SK-N-SH treated with all-trans-retinoic acid at 6 μM for 48 hours (cell line): ENCODE results near the gene TSKU.

Source experiments
- ATAC-seq: fragments of 200-7000 bp; cut with Tn5 transposase; 3 replicates; pipeline ENCODE4 v1.9.1; 2020; ENCODE audit warnings: mild to moderate bottlenecking, moderate library complexity
- ARNTL ChIP-seq: fragments of 450-650 bp; formaldehyde crosslinking; IDR thresholded peaks from 2 replicates; pipeline ENCODE4 v1.5.0; 2020; ENCODE audit warnings: low read depth, mild to moderate bottlenecking, moderate library complexity, borderline replicate concordance
- CSDC2 ChIP-seq: fragments of 250-450 bp; sonication (Bioruptor Pico); IDR thresholded peaks from 2 replicates; pipeline ENCODE4 v1.5.0; 2020; ENCODE audit warnings: mild to moderate bottlenecking, moderate library complexity
- CSRNP3 ChIP-seq: fragments of 250-450 bp; sonication (Bioruptor Pico); IDR thresholded peaks from 2 replicates; pipeline ENCODE4 v1.5.1; 2021; ENCODE audit warnings: mild to moderate bottlenecking, moderate library complexity
- ESRRG ChIP-seq: fragments of 250-450 bp; sonication (Bioruptor Pico); IDR thresholded peaks from 2 replicates; pipeline ENCODE4 v1.6.1; 2021; ENCODE audit warnings: mild to moderate bottlenecking
- GLIS3 ChIP-seq: fragments of 250-450 bp; sonication (Bioruptor Pico); IDR thresholded peaks from 2 replicates; pipeline ENCODE4 v1.5.0; 2020; ENCODE audit warnings: mild to moderate bottlenecking, moderate library complexity
- OSR1 ChIP-seq: fragments of 250-450 bp; sonication (Bioruptor Pico); IDR thresholded peaks from 2 replicates; pipeline ENCODE4 v1.8.0; 2022; ENCODE audit warnings: moderate library complexity, mild to moderate bottlenecking, inconsistent platforms
- PPARA ChIP-seq: fragments of 250-450 bp; sonication (Bioruptor Pico); IDR thresholded peaks from 2 replicates; pipeline ENCODE4 v1.5.0; 2020; ENCODE audit warnings: mild to moderate bottlenecking, borderline replicate concordance
- RARB ChIP-seq: fragments of 250-450 bp; sonication (Bioruptor Pico); IDR thresholded peaks from 2 replicates; pipeline ENCODE4 v1.8.0; 2021; ENCODE audit warnings: mild to moderate bottlenecking, moderate library complexity
- SNAI2 ChIP-seq: fragments of 250-450 bp; sonication (Bioruptor Pico); IDR thresholded peaks from 2 replicates; pipeline ENCODE4 v1.5.0; 2020; ENCODE audit warnings: mild to moderate bottlenecking, moderate library complexity
- TCF4 ChIP-seq: fragments of 250-450 bp; sonication (Bioruptor Pico); IDR thresholded peaks from 2 replicates; pipeline ENCODE4 v1.8.0; 2021; ENCODE audit warnings: mild to moderate bottlenecking, moderate library complexity, borderline replicate concordance
- TOX ChIP-seq: fragments of 250-450 bp; sonication (Bioruptor Pico); IDR thresholded peaks from 2 replicates; pipeline ENCODE4 v1.8.0; 2021; ENCODE audit warnings: mild to moderate bottlenecking, moderate library complexity, borderline replicate concordance
- ZC3H10 ChIP-seq: fragments of 250-450 bp; sonication (Bioruptor Pico); IDR thresholded peaks from 2 replicates; pipeline ENCODE4 v1.5.1; 2021; ENCODE audit warnings: mild to moderate bottlenecking, moderate library complexity
- ZFP3 ChIP-seq: fragments of 250-450 bp; sonication (Bioruptor Pico); IDR thresholded peaks from 2 replicates; pipeline ENCODE4 v1.5.0; 2020; ENCODE audit warnings: mild to moderate bottlenecking, moderate library complexity
- ZFP30 ChIP-seq: fragments of 450-650 bp; formaldehyde crosslinking; IDR thresholded peaks from 2 replicates; pipeline ENCODE4 v1.5.0; 2022; ENCODE audit warnings: mild to moderate bottlenecking, moderate library complexity
- ZNF565 ChIP-seq: fragments of 450-650 bp; formaldehyde crosslinking; conservative IDR thresholded peaks from 2 replicates; pipeline ENCODE4 v1.5.0; 2020; ENCODE audit warnings: low read depth, mild to moderate bottlenecking, moderate library complexity
- ZNF70 ChIP-seq: fragments of 450-650 bp; formaldehyde crosslinking; IDR thresholded peaks from 2 replicates; pipeline ENCODE4 v1.5.0; 2020; ENCODE audit warnings: mild to moderate bottlenecking, moderate library complexity
- ZNF8 ChIP-seq: fragments of 450-650 bp; formaldehyde crosslinking; IDR thresholded peaks from 2 replicates; pipeline ENCODE4 v1.5.0; 2020; ENCODE audit warnings: mild to moderate bottlenecking, moderate library complexity
- TF ChIP-seq, protein P1 (sequence below): fragments of 250-450 bp; sonication (Bioruptor Pico); IDR thresholded peaks from 2 replicates; pipeline ENCODE4 v1.5.0; 2020; ENCODE audit warnings: mild to moderate bottlenecking, moderate library complexity
- TF ChIP-seq, protein P2 (sequence below): fragments of 250-450 bp; sonication (Bioruptor Pico); IDR thresholded peaks from 2 replicates; pipeline ENCODE4 v1.8.0; 2020; ENCODE audit warnings: mild to moderate bottlenecking, moderate library complexity, borderline replicate concordance
- TF ChIP-seq, protein P3 (sequence below): fragments of 250-450 bp; sonication (Bioruptor Pico); IDR thresholded peaks from 2 replicates; pipeline ENCODE4 v1.8.0; 2021; ENCODE audit warnings: low read depth, mild to moderate bottlenecking, moderate library complexity, borderline replicate concordance

TSKU gene

GRCh38 chr11:76783294-76783895, at the start of gene TSKU:
TSS of gene TSKU (plus strand) at chr11:76783356. CDS start at chr11:76795617, 12,261 bp downstream.
- ATAC-seq, result peak; percentile 34
- no peak for TF ChIP-seq GLIS3 (CRISPR knock-in tag)
- TF ChIP-seq, all 23 proteins: peak for 0

DNA sequence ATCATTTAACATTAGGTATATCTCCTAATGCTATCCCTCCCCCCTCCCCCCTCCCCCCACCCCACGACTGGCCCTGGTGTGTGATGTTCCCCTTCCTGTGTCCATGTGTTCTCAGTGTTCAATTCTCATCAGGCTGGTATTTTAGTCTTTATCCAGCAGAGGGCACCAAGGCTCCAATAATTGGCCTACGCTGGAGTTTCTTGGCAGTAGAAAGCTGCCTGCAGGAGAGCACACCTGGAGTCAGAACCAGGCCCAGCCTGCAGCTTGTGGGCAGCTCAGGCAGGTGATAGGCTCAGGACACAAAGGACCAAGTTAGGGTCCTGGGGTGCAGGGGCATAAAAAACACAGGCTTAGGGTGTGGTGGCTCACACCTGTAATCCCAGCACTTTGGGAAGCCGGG, 49.2 kb upstream of the TSKU start:
- ATAC-seq, result peak; percentile 90

- ATAC-seq, result no peak; the same call in 2 of the 3 replicates
- TF ChIP-seq ESRRG (CRISPR knock-in tag) (no peak), ARNTL (CRISPR knock-in tag) (no peak), ZC3H10 (CRISPR knock-in tag) (no peak), TOX (CRISPR knock-in tag) (no peak), GLIS3 (CRISPR knock-in tag) (no peak), ZNF565 (CRISPR knock-in tag) (no peak), ZFP3 (no peak), ZNF8 (CRISPR knock-in tag) (no peak), SNAI2 (no peak), ZFP30 (CRISPR knock-in tag) (no peak), OSR1 (no peak), CSRNP3 (CRISPR knock-in tag) (no peak), PPARA (CRISPR knock-in tag) (no peak)
- TF ChIP-seq, protein P1, sequence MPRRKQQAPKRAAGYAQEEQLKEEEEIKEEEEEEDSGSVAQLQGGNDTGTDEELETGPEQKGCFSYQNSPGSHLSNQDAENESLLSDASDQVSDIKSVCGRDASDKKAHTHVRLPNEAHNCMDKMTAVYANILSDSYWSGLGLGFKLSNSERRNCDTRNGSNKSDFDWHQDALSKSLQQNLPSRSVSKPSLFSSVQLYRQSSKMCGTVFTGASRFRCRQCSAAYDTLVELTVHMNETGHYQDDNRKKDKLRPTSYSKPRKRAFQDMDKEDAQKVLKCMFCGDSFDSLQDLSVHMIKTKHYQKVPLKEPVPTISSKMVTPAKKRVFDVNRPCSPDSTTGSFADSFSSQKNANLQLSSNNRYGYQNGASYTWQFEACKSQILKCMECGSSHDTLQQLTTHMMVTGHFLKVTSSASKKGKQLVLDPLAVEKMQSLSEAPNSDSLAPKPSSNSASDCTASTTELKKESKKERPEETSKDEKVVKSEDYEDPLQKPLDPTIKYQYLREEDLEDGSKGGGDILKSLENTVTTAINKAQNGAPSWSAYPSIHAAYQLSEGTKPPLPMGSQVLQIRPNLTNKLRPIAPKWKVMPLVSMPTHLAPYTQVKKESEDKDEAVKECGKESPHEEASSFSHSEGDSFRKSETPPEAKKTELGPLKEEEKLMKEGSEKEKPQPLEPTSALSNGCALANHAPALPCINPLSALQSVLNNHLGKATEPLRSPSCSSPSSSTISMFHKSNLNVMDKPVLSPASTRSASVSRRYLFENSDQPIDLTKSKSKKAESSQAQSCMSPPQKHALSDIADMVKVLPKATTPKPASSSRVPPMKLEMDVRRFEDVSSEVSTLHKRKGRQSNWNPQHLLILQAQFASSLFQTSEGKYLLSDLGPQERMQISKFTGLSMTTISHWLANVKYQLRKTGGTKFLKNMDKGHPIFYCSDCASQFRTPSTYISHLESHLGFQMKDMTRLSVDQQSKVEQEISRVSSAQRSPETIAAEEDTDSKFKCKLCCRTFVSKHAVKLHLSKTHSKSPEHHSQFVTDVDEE (CRISPR knock-in tag), result no peak
- TF ChIP-seq, protein P2, sequence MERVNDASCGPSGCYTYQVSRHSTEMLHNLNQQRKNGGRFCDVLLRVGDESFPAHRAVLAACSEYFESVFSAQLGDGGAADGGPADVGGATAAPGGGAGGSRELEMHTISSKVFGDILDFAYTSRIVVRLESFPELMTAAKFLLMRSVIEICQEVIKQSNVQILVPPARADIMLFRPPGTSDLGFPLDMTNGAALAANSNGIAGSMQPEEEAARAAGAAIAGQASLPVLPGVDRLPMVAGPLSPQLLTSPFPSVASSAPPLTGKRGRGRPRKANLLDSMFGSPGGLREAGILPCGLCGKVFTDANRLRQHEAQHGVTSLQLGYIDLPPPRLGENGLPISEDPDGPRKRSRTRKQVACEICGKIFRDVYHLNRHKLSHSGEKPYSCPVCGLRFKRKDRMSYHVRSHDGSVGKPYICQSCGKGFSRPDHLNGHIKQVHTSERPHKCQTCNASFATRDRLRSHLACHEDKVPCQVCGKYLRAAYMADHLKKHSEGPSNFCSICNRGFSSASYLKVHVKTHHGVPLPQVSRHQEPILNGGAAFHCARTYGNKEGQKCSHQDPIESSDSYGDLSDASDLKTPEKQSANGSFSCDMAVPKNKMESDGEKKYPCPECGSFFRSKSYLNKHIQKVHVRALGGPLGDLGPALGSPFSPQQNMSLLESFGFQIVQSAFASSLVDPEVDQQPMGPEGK, result no peak
Observed at GRCh38 chr11:76734456-76735420, 48.4 kb upstream of the TSKU start.

- TF ChIP-seq CSDC2 (no peak), TCF4 (no peak), ESRRG (CRISPR knock-in tag) (no peak), ZNF8 (CRISPR knock-in tag) (no peak), TOX (CRISPR knock-in tag) (no peak), RARB (CRISPR knock-in tag) (no peak), ZNF70 (CRISPR knock-in tag) (no peak), OSR1 (no peak)
- TF ChIP-seq, protein P1 (CRISPR knock-in tag), result no peak
- TF ChIP-seq, protein P2, result no peak
- TF ChIP-seq, protein P3, sequence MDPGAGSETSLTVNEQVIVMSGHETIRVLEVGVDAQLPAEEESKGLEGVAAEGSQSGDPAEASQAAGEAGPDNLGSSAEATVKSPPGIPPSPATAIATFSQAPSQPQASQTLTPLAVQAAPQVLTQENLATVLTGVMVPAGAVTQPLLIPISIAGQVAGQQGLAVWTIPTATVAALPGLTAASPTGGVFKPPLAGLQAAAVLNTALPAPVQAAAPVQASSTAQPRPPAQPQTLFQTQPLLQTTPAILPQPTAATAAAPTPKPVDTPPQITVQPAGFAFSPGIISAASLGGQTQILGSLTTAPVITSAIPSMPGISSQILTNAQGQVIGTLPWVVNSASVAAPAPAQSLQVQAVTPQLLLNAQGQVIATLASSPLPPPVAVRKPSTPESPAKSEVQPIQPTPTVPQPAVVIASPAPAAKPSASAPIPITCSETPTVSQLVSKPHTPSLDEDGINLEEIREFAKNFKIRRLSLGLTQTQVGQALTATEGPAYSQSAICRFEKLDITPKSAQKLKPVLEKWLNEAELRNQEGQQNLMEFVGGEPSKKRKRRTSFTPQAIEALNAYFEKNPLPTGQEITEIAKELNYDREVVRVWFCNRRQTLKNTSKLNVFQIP (CRISPR knock-in tag), result no peak
- no peak for ATAC-seq
Observed at GRCh38 chr11:76735841-76736240, 47.3 kb upstream of the TSKU start.
